LNCAP (cell line): Measurements from ENCODE around the gene NDUFS8.

ENCODE experiments used
- TF ChIP-seq, protein P1 (sequence below): fragments of 450-650 bp; IDR thresholded peaks from 2 replicates; pipeline ENCODE4 v1.5.1; 2017; ENCODE audit warnings: mild to moderate bottlenecking

Gene NDUFS8

DNA sequence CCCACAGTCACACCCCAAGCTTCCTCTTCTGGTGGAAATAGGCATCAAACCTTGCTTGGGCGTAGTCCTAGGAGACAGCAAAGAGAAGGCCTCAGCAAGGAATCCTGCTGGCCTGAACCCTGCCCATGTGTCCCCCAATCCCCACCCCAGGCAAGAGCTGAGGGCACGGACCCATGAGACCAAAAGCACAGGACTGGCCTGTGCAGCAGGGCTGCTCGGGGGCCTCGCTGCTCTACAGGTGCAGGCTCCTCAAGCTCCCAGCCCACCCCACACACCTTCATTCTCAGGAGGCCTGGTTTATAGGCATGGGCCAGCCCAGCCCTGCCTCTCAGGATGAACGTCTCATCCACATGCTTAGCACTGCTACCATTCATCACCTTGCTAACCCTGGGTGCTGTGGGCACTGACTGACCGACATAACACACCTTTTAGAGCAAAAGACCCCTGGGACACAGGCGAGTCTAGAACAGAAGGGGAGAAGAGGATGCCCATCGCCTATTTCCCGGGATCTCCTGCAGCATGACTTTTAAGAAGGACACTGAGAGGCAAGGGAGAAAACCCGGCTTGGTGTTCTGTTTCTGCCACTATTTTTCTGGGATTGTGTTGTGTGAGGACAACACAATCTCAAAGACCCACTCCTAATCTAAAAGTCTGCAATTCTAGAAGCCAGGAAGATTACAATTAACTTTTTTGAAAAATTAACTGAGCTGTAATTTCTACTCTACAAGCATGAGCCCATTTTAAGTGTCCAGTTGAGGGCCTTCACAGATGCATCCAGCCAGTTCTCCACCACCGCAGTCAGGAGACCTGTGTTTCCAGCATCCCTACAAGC is 23.7 kb downstream of the NDUFS8 start:
- TF ChIP-seq, protein P1, sequence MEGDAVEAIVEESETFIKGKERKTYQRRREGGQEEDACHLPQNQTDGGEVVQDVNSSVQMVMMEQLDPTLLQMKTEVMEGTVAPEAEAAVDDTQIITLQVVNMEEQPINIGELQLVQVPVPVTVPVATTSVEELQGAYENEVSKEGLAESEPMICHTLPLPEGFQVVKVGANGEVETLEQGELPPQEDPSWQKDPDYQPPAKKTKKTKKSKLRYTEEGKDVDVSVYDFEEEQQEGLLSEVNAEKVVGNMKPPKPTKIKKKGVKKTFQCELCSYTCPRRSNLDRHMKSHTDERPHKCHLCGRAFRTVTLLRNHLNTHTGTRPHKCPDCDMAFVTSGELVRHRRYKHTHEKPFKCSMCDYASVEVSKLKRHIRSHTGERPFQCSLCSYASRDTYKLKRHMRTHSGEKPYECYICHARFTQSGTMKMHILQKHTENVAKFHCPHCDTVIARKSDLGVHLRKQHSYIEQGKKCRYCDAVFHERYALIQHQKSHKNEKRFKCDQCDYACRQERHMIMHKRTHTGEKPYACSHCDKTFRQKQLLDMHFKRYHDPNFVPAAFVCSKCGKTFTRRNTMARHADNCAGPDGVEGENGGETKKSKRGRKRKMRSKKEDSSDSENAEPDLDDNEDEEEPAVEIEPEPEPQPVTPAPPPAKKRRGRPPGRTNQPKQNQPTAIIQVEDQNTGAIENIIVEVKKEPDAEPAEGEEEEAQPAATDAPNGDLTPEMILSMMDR, result no peak

DNA sequence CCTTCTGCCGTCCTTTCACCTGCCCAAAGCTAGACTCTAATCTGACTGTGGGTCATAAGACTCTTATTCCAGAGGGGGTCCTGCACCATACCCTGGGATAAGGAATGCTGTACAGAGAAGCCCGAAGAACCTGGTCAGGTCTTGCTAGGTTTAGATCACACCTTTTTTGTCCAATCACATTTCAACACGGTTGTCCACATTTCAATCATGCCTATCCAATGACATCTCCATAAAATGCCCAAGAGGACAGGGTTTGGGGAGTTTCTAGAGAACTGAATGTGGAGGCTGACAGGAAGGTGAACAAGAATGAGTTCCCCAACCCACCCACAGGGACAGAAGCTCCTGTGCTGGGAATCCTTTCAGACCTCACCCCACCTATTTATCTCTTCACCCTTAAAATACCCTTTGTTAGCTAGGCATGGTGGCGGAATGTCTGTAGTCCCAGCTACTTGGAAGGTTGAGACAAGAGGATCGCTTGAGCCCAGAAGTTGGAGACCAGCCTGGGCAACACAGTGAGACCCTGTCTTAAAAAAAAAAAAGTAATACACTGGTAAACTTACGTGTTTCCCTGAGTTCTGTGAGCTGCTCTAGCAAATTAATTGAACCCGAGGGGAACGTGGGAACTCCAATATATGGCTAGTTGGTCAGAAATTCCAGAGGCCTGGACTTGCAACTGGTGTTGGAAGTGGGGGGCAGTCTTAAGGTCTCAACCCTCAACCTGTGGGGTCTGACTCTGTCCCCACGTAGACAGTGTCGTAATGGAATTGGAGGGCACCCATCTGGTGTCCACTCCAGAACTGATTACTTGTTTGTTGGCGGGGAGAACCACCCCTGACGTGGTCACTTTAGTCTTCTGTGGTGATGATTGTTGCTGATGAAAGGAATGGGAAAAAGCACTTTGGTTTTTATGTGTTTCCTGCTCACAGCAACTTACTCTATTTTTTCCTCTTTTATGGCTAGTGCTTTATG is 26.1 kb downstream of the NDUFS8 start:
- TF ChIP-seq, protein P1, result no peak

DNA sequence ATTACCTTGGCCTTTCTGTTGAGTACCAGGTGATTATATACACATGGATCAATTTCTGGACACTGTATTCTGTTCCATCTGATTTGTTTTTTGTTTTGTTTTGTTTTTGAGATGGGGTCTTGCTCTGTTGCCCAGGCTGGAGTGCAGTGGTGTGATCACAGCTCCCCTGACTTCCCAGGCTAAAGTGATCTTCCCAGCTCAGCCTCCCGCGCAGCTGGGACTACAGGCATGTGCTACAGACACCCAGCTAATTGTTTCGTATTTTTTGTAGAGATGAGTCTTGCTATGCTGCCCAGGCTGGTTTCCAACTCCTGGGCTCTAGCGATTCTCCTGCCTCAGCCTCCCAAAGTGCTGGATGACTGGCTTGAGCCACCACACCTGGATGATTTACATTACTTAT is 27.3 kb downstream of the NDUFS8 start:
- TF ChIP-seq, protein P1, result no peak

DNA sequence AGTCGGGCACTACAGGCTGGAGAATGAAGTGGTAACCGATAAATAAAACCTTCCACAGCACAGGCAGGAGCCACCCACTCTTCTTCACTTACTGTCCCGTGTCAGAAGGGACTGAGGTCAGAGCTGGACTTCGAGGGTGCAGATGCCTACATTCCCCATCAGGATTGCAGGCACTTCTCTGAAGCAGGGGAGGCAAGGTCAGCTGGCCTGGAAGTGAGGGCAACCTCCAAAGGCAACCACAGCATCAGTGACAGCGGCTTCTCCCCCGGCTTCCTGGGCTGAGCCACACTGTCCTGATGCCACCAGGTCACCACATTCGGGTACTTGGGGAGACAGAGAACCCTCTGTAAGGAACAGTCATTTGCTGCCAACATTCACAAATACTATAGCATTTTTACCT is 31.0 kb downstream of the NDUFS8 start:
- TF ChIP-seq, protein P1, result no peak

DNA sequence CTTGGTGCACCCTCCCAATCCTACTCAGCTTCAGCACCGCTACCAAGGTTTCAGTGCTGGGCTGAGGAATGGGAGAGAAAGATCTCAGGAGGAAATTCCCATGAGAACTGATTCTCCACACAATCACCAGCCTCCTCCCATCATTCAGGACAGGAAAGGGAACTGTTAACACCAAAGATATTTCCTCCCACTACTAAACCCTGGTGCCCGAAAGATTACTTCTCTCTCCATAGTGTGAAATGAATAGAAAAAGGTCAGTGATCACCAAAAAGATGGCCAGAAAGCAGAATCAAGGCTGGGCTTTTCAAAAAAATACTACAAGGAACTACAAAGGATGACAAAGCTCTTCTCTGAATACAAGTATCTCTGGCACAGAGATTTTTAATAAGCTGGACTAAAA is 34.4 kb downstream of the NDUFS8 start:
- TF ChIP-seq, protein P1, result no peak

DNA sequence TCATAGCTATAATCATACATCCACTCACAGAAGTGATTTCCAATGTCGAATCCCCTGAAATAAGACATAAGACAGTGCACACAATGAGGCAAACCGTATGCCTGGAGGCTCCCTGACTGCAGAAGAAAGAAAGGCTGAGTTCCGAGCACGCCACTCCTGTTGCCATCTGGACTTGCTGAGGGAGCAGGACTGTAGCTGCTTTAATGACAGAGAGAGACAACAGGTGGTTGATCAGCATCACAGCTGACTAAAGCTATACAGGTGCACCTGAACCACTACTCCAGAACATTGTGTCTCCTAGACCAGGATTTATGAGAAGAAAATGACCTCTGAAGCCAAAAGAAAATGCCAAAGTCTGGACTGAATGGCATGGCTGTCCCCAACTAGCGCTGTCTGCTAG is 35.4 kb downstream of the NDUFS8 start:
- TF ChIP-seq, protein P1, result no peak

DNA sequence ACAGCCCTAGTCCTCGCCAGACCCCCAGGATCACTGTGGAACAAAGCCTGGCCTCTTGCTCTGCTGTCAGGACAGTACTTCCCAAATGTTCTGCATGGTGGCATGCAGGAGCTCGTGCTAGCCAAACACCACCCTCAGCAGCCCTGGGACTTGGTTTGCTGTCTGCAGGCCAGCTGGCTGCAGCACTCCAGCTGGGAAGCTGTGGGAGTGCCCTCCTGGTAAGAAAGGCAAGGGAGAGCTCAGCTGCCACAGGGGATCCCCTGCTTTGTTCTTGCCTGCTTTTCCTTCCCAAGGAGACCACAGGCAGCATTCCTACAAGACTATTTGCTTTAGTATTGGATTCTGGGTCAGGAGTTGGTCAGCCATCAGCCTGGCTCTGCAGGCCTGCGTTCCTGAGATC is 36.3 kb downstream of the NDUFS8 start:
- TF ChIP-seq, protein P1, result no peak
